ENCODE results near the gene ODF2. TPM values are rescaled to one million over a fixed set of nuclear protein-coding genes. Genes with fewer than 3 reads are reported as not detected.

Gene ODF2
- total and polyA plus RNA-seq, 2 of the 8 experiments (the other 6 are each of a cell fraction or from before 2014, with no cell fraction given), result 5.6 to 17.9 TPM

DNA sequence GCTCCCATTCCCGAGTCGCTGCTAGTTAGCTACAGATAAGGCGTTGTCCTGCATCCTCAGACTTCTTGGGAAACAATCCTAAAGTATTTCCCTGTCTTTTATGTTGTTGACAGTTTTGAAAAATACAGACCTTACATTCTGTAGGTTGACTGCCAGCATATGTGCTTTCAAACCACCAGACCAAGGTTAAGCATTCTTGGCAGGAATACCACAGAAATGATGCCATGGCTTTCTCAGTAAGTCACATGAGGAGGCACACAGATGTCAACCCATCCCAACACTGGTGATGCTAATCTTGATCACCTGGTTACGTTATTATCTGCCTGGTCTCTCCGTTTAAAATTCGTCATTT, 49.6 kb downstream of the ODF2 start:
- Histone ChIP-seq H3K4ac (replicated peaks; ENCODE audit: insufficient read length, low read depth, low read length) (no peak overlapping the region), H3K79me2 (ENCODE audit: control insufficient read depth in 1 of 2, insufficient read depth in 2 of 2, low read length in 2 of 2) (no peaks in the 10 kb centered on the region), H2BK5ac (ENCODE audit: low read depth, low read length) (no peak overlapping the region), H3K9ac (replicated peaks in 1 of 4; ENCODE audit: extremely low read depth in 1 of 4, low read depth in 3 of 4, low read length in 3 of 4) (peak overlapping the region in 1 of 4 experiments; percentile 9; a peak in 2 of 7 replicates), H2AFZ (ENCODE audit: low read length) (no peak overlapping the region), H4K91ac (replicated peaks; ENCODE audit: insufficient read length, low read length) (no peak overlapping the region), H3K27ac (ENCODE audit: low read depth, low read length) (no peak overlapping the region), H3K27me3 (replicated peaks in 1 of 4; ENCODE audit: control insufficient read depth in 3 of 4, extremely low read depth in 1 of 4, insufficient read depth in 3 of 4, low read length in 3 of 4) (no peaks in the 10 kb centered on the region), H2BK15ac (ENCODE audit: low read length) (no peak overlapping the region), H4K5ac (ENCODE audit: insufficient read length, low read depth, low read length) (no peak overlapping the region), H3K14ac (ENCODE audit: insufficient read length) (no peak overlapping the region), H3K4me3 (ENCODE audit: extremely low read depth in 1 of 4, insufficient read depth in 2 of 4, low read depth in 3 of 4, low read length in 4 of 4) (peak overlapping the region; percentile 77 to 99 (median 94)), H2BK120ac (replicated peaks; ENCODE audit: low read depth, low read length) (no peak overlapping the region), H2AK5ac (ENCODE audit: low read depth, low read length) (no peak overlapping the region), H3K4me1 (replicated peaks in 1 of 4; ENCODE audit: control insufficient read depth in 3 of 4, insufficient read depth in 4 of 4, low read length in 3 of 4) (peaks cover 0 to 3% (median 0%) of the 10 kb centered on the region in 4 experiments; a peak in 3 of 7 replicates), H3K79me1 (ENCODE audit: low read depth, low read length) (no peaks in the 10 kb centered on the region), H3K56ac (replicated peaks; ENCODE audit: insufficient read length, low read depth, low read length) (no peak overlapping the region), H3K9me3 (ENCODE audit: insufficient read depth in 2 of 2, low read depth in 1 of 2, low read length in 1 of 2) (no peaks in the 10 kb centered on the region), H4K8ac (ENCODE audit: extremely low read depth, insufficient read depth, low read length) (no peak overlapping the region), H4K20me1 (replicated peaks in 1 of 2; ENCODE audit: control insufficient read depth in 1 of 2, insufficient read depth in 2 of 2, low read length in 2 of 2) (peaks cover 0 to 2% of the 10 kb centered on the region in 2 experiments), H2BK20ac (ENCODE audit: low read length) (no peak overlapping the region), H3K23ac (ENCODE audit: insufficient read length) (no peak overlapping the region), H3K36me3 (ENCODE audit: control insufficient read depth in 2 of 4, insufficient read depth in 4 of 4, low read length in 3 of 4) (peaks cover 0 to 3% (median 0%) of the 10 kb centered on the region in 4 experiments; a peak in 1 of 8 replicates), H3K23me2 (ENCODE audit: low read depth, low read length) (peaks cover 9% of the 10 kb centered on the region; the same call in 1 of the 2 replicates), H3K4me2 (ENCODE audit: insufficient read depth in 1 of 2, low read depth in 2 of 2, low read length in 2 of 2) (peak overlapping the region; percentile 90 to 92), H2BK12ac (ENCODE audit: low read depth, low read length) (no peak overlapping the region), H3K18ac (ENCODE audit: extremely low read depth, low read length) (no peak overlapping the region)
- DNase-seq (ENCODE audit: low read depth in 1 of 2, low spot score in 2 of 2) (no peak), FAIRE-seq (no peak)
- 54% methylated on average over 6 of the region's 6 CpGs; no CpG with 5 or more reads in 1 of the 2 experiments for WGBS, 2 experiments (ENCODE audit: extremely low coverage in 1 of 2, insufficient coverage in 1 of 2, insufficient read length in 1 of 2, insufficient replicate concordance in 2 of 2, low coverage in 1 of 2, low lambda C conversion rate in 2 of 2, missing lambda C conversion rate in 1 of 2)
- CTCF ChIA-PET (ENCODE audit: partially characterized antibody), result interaction anchor here (0.5 to 1.0 kb wide), 2 partner anchors 53 to 195 kb away, joined by 3 to 4 read pairs; no protein-coding TSS in a partner anchor
- POLR2A ChIA-PET (ENCODE audit: partially characterized antibody), result interaction anchor here (0.9 to 1.7 kb wide), 5 partner anchors 45 to 122 kb away, joined by 3 to 7 read pairs (median 5); partner anchors contain the start of gene SPTAN1
- TF ChIP-seq SIN3A (conservative IDR thresholded peaks at IDR 0.05 in 1 of 2, IDR thresholded peaks at IDR 0.05 in 1 of 2; ENCODE audit: low read depth in 1 of 2, low read length in 2 of 2), result no peak

Data from H1 (cell line).